Thyroid gland (tissue), 4 donors: ENCODE results near the gene RRAGC. TPM values are rescaled to one million over a fixed set of nuclear protein-coding genes. Genes with fewer than 3 reads are reported as not detected.

Experiments used
- DNase-seq, 2 donors: peaks; one replicate each; pipeline ENCODE4 v3.0.0-alpha.2; 2019
- H3K27ac ChIP-seq, 3 donors: fragments of 200-600 bp; sonication (generic); 1 replicate in 2 of 3; 2 replicates in 1 of 3; pipeline ENCODE4 v1.5.1; 2016 to 2019; ENCODE audit warnings: mild to moderate bottlenecking in 1 of 3, moderate library complexity in 1 of 3
- H3K27me3 ChIP-seq: fragments of 200-600 bp; sonication (generic); one replicate; pipeline ENCODE4 v1.5.1; 2019
- H3K36me3 ChIP-seq, 2 donors: fragments of 200-600 bp; sonication (generic); one replicate each; pipeline ENCODE4 v1.5.1; 2016 to 2019
- H3K4me1 ChIP-seq, 2 donors: fragments of 200-600 bp; sonication (generic); one replicate each; pipeline ENCODE4 v1.5.1; 2017 to 2019
- H3K4me3 ChIP-seq, 3 donors: fragments of 200-600 bp; sonication (generic); replicated peaks in 1 of 3; 1 replicate in 2 of 3; 2 replicates in 1 of 3; pipeline ENCODE4 v1.5.1; 2016; ENCODE audit warnings: mild to moderate bottlenecking in 1 of 3
- H3K9me3 ChIP-seq: fragments of 200-600 bp; sonication (generic); one replicate; pipeline ENCODE4 v1.5.1; 2017
- POLR2A ChIP-seq, 2 donors: fragments of 450-650 bp; IDR thresholded peaks; one replicate each; pipeline ENCODE4 v1.6.1; 2017; ENCODE audit warnings: antibody characterized with exemption in 2 of 2, mild to moderate bottlenecking in 2 of 2, moderate library complexity in 1 of 2
- WGBS, 2 donors: methylation state at CpG; one replicate each; pipeline ENCODE4 v1.1.5; 2017; 5-methylcytosine and 5-hydroxymethylcytosine counted together
- intact Hi-C: fragments of 100-400 bp; cut with DNase I; formaldehyde crosslinking; loops from one replicate; pipeline ENCODE4 v1.15.1; 2023
- total RNA-seq, 4 donors: library from RNA; depleted of rRNA; stranded (reverse); fragments of >200 nt; gene quantifications; one replicate each; pipeline ENCODE4 v1.2.3, GENCODE V29; 2016
- TF ChIP-seq, protein P1 (sequence below), 6 experiments: fragments of 200-600 bp in 3 of 6; fragments of 450-650 bp in 3 of 6; sonication (generic) in 3 of 6; IDR thresholded peaks; one replicate each; pipeline ENCODE4 v1.5.1; 2016 to 2019; ENCODE audit warnings: antibody characterized with exemption in 6 of 6, mild to moderate bottlenecking in 2 of 6, inconsistent platforms in 1 of 6, moderate library complexity in 1 of 6

The RRAGC gene
- total RNA-seq, 4 donors from 2014 or later, result 13.2 to 20.3 (median 15.7) TPM

DNA sequence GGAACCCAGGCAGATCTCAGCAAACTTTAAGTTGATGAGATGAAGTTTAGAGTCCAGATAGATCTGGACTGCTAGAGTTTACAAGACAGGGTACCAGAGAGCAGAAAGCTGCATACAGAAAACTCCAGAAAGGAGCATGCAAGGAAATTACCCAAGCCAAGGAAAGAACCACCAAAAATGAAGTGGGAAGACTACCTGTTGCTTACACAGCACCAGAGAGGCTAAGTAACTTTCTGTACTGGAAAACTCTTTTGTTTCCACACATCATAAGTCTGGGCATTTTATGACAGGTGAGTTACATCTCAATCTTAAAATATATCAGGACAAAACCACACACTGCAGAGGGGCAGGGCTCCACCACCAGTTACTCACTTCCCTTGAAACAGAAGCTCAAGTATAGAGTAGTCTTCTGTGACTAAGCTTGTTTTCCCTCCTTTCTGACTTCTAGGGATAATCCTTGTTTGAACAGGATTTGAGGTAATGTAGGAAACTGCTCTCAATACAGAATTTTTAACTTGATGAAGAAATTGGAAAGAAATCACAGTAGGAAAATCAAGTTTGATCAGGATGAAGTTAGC, 39.2 kb upstream of the RRAGC start:
- TF ChIP-seq POLR2A (IDR thresholded peaks at IDR 0.05), result no peak
- TF ChIP-seq, protein P1, sequence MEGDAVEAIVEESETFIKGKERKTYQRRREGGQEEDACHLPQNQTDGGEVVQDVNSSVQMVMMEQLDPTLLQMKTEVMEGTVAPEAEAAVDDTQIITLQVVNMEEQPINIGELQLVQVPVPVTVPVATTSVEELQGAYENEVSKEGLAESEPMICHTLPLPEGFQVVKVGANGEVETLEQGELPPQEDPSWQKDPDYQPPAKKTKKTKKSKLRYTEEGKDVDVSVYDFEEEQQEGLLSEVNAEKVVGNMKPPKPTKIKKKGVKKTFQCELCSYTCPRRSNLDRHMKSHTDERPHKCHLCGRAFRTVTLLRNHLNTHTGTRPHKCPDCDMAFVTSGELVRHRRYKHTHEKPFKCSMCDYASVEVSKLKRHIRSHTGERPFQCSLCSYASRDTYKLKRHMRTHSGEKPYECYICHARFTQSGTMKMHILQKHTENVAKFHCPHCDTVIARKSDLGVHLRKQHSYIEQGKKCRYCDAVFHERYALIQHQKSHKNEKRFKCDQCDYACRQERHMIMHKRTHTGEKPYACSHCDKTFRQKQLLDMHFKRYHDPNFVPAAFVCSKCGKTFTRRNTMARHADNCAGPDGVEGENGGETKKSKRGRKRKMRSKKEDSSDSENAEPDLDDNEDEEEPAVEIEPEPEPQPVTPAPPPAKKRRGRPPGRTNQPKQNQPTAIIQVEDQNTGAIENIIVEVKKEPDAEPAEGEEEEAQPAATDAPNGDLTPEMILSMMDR (IDR thresholded peaks at IDR 0.05), result no peak
- Histone ChIP-seq H3K27ac (no peak overlapping the region), H3K27me3 (no peaks in the 10 kb centered on the region), H3K9me3 (no peaks in the 10 kb centered on the region), H3K36me3 (no peaks in the 10 kb centered on the region), H3K4me3 (no peak overlapping the region), H3K4me1 (no peaks in the 10 kb centered on the region)
- no peak for DNase-seq
- intact Hi-C loops, result no loop called here

DNA sequence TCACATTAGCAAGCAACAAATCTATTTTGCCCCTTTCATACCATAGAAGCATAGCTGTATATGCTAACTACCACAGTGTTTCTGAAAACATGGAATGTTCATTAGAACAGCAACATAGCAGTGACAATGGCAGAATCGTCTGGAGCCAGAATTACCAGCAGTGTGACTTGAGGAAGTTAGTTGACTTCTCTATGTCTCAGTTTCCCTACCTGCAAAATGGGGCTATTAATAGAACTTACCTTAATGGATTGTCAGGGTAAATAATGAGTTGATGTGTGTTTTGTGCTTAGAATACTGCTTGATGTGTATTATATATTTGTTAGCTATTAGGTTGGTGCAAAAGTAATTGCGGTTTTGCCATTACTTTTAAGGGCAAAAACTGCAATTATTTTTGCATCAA, 36.6 kb upstream of the RRAGC start:
- TF ChIP-seq, protein P1 (IDR thresholded peaks at IDR 0.05), result no peak
- TF ChIP-seq POLR2A (IDR thresholded peaks at IDR 0.05), result no peak
- 89 to 94% methylated on average over 2 of the region's 2 CpGs for WGBS, 2 donors
- H3K9me3 ChIP-seq, result no peaks in the 10 kb centered on the region

DNA sequence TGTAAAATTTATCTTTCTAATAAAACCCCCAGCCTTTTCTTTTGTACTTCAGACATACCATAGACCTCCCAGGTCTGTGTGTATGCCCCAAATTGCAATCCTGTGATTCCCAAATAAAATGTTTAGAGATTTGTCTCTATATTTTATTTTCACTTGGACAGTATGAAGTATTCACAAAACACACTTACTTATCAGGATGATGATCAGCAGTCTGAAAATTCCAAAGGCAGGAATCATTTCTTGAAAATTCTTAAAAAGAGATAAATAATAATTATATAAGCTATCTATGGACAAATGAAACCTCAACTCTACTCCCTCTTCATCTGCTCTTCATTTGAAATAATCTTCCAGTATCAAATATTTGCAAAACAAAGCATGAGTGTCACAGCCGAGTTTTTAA, 33.4 kb upstream of the RRAGC start:
- DNase-seq, result no peak
- intact Hi-C loops, result no loop called here
- TF ChIP-seq POLR2A (IDR thresholded peaks at IDR 0.05), result no peak
- TF ChIP-seq, protein P1 (IDR thresholded peaks at IDR 0.05), result no peak
- H3K4me3 ChIP-seq, result no peak overlapping the region
- no peaks in the 10 kb centered on the region for H3K4me1 ChIP-seq
- H3K27me3 ChIP-seq, result no peaks in the 10 kb centered on the region
- H3K27ac ChIP-seq, result no peak overlapping the region
- H3K36me3 ChIP-seq, result no peaks in the 10 kb centered on the region
- WGBS, 2 donors, result 84 to 86% methylated on average over 1 of the region's 1 CpG
- H3K9me3 ChIP-seq, result no peaks in the 10 kb centered on the region

More for the DNA sequence above, 36.6 kb upstream of the RRAGC start:
- intact Hi-C loops, result no loop called here
- Histone ChIP-seq H3K27me3 (no peaks in the 10 kb centered on the region), H3K27ac (no peak overlapping the region), H3K4me1 (no peaks in the 10 kb centered on the region), H3K36me3 (no peaks in the 10 kb centered on the region), H3K4me3 (no peak overlapping the region)
- DNase-seq, result no peak

DNA sequence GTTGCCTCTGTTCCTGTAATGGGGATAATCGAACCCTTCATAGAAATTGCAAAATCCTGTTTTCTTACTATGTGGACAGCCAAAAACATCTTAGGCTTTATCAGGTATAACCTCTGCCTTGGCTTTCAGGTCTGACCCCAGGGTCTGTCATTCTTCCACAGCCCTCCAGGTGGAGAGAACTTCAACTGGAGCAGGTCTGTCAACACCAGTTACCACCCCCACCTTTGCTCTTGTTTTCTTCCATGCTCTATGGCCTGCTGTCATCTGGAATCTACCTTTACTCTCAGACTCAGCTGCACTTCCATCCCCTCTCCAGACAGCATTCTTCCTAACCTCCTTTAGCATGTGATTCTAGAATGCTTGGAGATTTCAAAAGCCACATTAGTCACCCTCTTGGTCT, 32.2 kb upstream of the RRAGC start:
- TF ChIP-seq POLR2A (IDR thresholded peaks at IDR 0.05), result no peak
- TF ChIP-seq, protein P1 (IDR thresholded peaks at IDR 0.05), result no peak
- no peaks in the 10 kb centered on the region for H3K36me3 ChIP-seq
- H3K4me3 ChIP-seq, result no peak overlapping the region
- no peaks in the 10 kb centered on the region for H3K9me3 ChIP-seq
- intact Hi-C loops, result no loop called here
- WGBS, 2 donors, result 81 to 88% methylated on average over 1 of the region's 1 CpG
- no peaks in the 10 kb centered on the region for H3K27me3 ChIP-seq
- DNase-seq, result no peak
- no peaks in the 10 kb centered on the region for H3K4me1 ChIP-seq
- H3K27ac ChIP-seq, result no peak overlapping the region

DNA sequence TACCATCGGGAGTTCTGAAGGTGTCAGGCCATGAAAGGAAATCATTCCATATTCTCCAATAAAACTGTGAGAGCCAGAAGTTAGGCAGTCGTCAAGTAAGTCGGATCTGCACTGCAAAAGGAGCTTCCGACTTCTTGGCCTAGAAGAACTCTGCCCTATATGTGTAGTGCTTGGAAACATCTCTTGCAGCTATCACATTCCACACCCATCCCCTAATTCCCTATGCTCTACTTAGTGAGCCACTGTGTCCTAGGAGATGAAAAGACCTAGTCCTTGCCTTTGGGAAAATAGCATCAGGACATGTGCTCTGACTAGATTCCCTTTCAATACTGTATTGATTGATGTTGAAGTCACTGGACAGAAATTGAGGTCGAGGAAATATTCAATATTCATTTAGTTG, 30.0 kb upstream of the RRAGC start:
- H3K27ac ChIP-seq, result no peak overlapping the region
- H3K36me3 ChIP-seq, result no peaks in the 10 kb centered on the region
- no peak for DNase-seq
- no peaks in the 10 kb centered on the region for H3K27me3 ChIP-seq
- WGBS, 2 donors, result 87 to 89% methylated on average over 4 to 5 of the region's 5 CpGs
- intact Hi-C loops, result no loop called here
- no peaks in the 10 kb centered on the region for H3K4me1 ChIP-seq
- H3K4me3 ChIP-seq, result no peak overlapping the region
- no peaks in the 10 kb centered on the region for H3K9me3 ChIP-seq
- TF ChIP-seq POLR2A (IDR thresholded peaks at IDR 0.05), result no peak
- TF ChIP-seq, protein P1 (IDR thresholded peaks at IDR 0.05), result no peak
